ENCODE measurements around the gene SPEN.

GRCh38 chr1:15825800-15826199 lies 21.7 kb upstream of the SPEN start:
- no peak for TF ChIP-seq CTCF (conservative IDR thresholded peaks at IDR 0.05; ENCODE audit: low read length)
- TF ChIP-seq EZH2phosphoT487 (IDR thresholded peaks at IDR 0.05; ENCODE audit: borderline replicate concordance): no peak
